DMS79 (cell line): ENCODE results near the gene DHX58.
"Not testable (repeated sequence)": the region's sequence is repeated elsewhere in the genome, so short reads cannot be mapped to it uniquely, and the experiment has no call there.

Experiments used
- DNase-seq: peaks from one replicate; lab custom pipeline; 2025; lab: John Stamatoyannopoulos, UW

DHX58 gene

GRCh38 chr17:42112552-42113176 is at the start of gene DHX58:
DHX58 (minus strand) TSS chr17:42112714; CDS start chr17:42111892, 822 bp downstream.
- peak; percentile 84 for DNase-seq

- DNase-seq, result no peak
Measured at GRCh38 chr17:42160531-42160910, 48.0 kb upstream of the DHX58 start.

- DNase-seq, result no peak
Measured at GRCh38 chr17:42159796-42160530, 47.4 kb upstream of the DHX58 start.

GRCh38 chr17:42155614-42156045 is 43.1 kb upstream of the DHX58 start:
- DNase-seq, result no peak

DNA sequence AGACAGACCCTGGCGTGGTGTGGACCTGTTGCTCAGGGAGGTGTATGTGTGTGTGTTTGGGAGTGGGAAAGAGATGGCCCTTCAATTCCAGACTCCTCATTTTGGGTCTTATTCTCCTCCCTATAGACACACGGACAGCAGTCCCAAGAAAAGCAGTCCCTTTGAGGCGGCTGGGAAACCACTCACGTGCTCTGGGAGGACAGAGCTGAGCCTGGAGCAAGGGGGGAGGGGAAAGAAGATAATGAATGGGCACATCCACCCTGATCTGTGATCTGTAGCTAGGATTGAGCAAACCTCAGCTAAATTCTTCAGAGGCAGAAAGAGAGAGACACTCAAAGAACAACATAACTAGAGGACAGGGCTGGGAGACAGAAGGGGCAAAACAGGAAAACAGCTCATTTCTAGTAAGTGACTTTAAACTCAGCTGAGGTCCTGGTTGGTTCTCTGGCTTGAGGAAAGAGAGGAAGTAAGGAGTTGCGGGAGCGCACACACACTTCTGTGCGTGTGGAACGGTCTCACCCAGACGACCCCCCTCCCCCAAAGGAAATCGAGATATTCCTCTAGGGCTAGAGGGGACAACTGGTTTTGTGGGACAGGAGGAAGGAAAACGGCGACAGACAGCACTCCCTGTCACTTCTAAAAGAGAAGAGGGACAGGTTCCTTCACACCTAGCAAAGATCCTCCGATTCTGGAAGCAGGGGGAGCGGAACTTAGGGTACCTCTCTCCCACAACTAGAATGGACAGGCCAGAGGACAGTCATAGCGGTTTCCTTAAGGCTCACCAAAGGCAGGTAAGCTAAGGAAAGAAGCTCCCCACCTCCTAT is 41.6 kb upstream of the DHX58 start:
- DNase-seq, result no peak

GRCh38 chr17:42146911-42147607 is 34.5 kb upstream of the DHX58 start:
- no peak for DNase-seq

DNA sequence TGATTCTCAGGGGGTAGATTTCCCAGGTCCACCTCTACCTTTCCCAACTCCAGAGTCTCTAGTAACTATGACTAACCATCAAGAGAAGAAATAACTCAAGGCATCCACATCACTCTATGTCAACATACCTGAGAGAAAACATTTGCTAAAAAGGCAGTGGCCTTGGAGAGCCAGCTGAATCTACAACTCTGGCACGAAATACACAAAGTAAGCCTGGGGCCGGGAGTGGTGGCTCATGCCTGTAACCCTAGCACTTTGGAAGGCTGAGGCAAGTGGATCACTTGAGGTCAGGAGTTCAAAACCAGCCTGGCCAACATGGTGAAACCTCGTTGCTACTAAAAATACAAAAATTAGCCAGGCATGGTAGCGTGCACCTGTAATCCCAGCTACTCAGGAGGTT is 30.6 kb upstream of the DHX58 start:
- not testable (repeated sequence) for DNase-seq

DNA sequence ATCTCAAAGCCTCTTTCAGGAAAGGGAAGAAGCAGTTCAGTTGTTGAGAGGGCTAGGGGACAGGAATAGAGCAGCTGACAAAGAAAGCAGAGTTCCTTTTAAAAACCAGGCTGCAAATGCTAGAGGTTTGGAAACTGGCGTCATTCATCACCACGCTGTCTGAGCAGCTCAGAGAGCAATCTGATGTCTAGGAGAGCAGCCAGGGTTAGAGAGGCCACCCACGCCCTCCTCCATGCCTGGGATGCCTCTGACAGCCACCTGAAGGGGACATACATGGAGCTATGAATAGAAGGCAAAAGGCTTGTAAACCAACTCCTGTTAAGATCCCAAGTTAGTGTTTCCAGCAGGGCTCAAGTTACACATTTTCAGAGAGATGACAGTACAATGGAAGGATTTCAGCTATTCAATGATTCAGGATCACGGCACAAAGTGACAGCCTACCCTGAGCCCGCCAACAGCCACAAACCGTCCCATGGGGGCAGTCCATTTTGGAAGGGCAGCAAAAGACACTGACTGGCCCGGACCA is 29.9 kb upstream of the DHX58 start:
- DNase-seq, result no peak

DNA sequence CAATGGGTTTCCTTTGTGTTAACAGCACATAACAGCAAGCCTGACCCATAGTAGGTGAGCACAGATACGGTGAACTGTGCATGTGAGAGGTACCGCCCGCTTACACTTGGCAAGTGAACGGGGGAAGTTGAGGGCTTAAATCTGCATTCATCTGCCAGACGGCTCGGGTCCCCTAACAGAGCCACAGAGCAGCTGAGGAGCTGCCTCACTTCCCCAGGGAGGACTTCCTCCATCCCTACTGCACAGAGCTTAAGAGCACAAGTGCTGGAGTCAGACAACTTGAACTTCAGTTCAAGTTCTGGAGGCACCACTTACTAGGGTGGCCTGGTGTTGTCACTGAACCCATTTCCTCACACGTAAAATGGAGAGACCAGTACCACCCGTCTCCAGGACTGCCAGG is 28.9 kb upstream of the DHX58 start:
- DNase-seq, result no peak

GRCh38 chr17:42140690-42141089 is 28.2 kb upstream of the DHX58 start:
- not testable (repeated sequence) for DNase-seq

DNA sequence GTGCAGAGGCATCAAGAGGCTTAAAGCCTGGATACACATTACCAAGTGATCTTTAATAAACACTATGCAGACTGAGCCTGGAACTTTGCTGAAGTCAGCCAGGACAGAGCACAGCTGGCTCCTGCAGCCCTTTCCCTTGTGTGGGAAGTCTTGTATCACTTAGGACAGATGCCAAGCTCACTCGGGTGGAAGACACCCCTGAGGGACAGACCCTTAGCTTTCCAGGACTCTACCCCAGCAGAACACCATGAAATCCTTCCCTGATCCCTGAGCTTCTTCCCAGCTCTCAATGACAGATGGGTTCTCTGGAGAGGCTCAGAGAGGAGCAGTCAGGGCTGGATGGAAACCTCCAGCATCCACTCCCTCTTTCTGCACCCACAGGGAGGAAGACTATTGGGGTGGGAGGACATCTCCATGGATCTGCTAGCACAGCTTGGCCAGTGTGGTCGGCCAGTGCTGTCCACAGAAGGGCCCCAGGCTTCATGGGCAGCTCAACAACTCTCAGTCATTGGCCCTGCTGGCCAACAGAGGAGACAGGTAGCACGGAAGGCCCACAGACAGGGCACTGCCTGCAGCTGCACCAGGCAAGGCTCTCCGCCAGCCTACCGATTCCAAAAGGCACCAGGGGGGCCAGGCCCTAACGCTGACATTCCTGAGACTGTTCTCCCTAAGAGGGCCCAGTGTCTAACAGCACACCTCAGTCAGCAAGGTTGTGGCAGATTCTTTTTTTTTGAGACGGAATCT is 26.4 kb upstream of the DHX58 start:
- DNase-seq, result no peak

DNA sequence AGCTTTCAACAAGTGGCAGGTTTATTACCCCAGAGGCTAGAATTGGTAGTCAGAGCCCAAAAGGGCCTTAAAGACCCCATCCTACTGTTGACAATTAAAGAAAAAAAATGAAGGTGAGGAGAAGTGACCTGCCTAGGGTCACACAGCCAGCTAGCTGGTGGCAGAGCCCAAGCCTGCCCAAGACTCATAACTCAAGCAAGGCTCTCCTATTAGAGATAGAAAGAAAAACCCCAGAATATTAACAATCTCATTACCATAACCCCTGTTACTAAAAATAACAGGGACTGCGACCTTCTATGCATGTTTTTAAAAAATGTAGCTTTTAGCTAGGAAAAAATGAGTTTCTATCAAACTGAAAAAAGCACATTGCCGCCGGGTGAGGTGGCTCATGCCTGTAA is 24.1 kb upstream of the DHX58 start:
- DNase-seq, result no peak

DNA sequence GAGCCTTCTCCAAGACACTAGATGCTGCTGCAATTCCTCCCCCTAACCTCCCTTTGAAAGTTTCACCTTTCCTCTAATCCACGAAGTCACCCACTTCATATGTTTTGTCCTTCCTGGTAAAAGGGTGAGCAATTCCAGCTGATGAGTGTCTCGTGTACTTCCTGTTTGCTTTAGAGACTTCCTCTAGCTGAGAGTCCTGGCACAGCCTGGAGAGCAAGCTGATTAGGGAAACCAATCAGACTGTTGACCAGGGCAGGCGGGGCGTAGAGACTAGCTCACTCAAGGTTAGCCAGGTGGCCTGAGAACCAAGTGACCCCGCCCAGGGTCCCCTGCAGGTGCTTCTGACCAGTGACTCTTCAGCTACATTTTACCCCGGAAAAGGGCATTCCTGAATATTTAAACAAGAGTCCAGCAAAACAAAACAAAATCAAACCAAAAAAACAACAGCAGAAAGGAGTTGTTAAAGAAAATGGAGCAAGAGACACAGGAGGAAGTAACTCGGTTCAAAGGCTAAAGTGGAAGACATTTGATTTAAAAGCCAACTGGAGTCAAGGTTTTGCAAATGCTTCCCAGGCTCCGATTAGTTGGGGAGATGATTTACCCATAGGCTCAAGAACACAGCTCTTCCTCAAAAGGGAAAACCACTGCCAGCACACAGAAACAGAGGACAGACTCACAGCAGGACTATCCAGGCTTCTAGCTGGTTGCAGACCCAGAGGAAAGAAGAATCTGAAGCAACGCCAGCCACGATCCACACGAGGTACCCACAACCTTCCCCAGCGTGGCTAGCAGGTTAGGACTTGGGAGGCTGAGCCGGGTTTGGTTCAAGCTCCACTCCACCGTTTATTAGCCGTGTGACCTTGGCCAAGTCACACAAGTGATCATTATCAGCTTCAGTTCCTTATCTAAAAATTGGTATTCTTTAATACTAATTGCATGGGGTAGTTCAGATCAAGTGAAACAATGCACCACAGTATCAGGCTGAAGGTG is 23.4 kb upstream of the DHX58 start:
- no peak for DNase-seq

DNA sequence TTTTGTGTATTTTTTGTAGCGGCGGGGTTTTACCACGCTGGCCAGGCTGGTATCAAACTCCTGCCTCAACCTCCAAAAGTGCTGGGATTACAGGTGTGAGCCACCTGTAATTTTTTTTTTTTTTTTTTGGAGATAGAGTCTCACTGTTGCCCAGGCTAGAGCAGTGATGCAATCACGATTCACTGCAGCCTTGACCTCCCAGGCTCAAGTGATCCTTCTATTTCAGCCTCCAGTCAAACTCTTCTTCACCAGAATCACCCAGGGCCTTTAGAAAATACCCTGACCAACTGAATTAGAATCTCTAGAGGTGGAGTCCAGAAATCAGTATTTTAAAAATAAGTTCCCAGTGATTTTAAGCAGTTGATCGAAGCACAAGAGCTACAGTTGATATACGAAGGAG is 22.6 kb upstream of the DHX58 start:
- DNase-seq, result no peak

DNA sequence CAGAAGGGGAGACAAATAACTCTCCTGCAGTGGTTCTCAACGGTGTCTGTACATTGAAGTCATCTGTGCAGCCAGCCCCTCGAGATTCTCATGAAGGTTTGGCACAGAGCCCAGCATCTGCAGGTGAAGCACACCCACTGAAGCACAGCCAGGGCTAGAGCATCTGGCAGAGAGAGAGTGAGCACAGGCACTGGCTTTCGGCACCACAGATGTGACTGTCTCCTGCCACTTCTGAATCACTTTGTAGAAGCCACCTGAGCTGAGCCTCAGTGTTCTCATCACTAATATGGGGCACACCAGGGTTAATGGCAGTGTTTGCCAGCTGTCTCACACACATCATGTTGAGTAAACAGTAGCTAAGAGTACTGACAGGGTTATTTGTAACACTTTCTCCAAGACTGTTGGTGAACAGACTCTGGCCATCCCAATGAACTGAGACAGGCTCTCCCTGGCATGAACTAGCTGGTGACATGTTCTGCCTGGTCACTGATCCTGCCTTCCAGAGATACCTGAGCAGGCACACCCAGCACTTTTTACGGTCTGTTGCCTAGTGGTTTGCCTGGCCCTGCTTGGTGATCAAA is 21.0 kb upstream of the DHX58 start:
- peak; percentile 93 for DNase-seq

DNA sequence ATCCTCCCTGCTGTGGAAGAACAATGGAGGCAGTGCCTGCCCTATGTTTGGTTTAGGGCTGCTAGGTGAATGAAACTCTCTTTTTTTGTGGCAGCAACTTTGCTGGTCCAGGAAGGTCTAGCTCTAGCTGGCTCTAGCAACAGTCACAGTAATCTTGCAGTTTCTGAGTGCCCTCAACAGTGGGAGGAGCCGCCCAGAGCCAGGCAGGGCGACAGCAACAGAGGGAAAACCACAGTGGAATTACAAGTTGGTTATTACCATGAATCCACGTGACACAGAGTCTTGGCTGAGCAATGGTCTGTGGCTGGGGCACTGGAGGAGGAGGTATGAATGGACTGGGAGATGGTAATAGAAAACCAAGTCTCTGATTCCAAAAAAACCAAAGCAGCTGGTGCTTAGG is 20.4 kb upstream of the DHX58 start:
- DNase-seq, result peak; percentile 93

GRCh38 chr17:42131981-42132432 is 19.5 kb upstream of the DHX58 start:
- DNase-seq, result no peak

GRCh38 chr17:42131232-42131631 is 18.7 kb upstream of the DHX58 start:
- no peak for DNase-seq

DNA sequence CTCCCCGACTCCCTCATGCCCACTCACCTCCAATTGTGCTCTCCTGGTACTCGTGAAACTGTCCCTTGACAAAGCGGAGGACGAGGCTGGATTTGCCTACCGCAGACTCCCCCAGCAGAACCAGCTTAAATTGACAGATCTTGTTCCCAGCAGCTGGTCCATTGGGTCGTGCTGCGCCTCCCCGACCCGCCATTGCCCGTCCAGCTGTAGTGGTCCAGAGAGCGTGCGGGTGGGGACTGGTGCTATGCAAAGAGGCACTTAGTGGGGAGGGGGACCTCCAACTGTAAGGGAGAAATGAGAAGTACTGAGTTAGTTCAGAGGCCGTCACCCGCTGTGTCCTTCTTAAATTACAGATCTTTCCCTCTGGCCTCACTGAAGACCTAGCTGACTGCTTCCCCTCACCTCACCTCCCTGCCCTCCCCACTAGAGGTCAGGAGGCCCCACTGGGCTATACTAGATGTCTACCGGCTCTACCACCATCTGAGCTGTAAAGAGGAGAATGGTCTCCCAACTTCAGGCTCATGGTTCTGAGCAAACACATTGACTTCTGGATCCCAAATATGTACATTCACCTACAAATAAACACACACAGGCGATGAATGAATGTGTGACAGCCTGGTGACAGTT is 17.9 kb upstream of the DHX58 start:
- no peak for DNase-seq
